Amniotic epithelial cell (primary cell): Measurements from ENCODE around the gene PRMT1.
"Not testable (repeated sequence)": the region's sequence is repeated elsewhere in the genome, so short reads cannot be mapped to it uniquely, and the experiment has no call there.

Experiments
- DNase-seq: peaks from one replicate; pipeline ENCODE4 v3.0.0-alpha.2; 2010; ENCODE audit warnings: low read depth

PRMT1 gene

GRCh38 chr19:49719420-49719819 is 42.3 kb downstream of the PRMT1 start:
- not testable (repeated sequence) for DNase-seq

GRCh38 chr19:49727217-49728030 is 50.4 kb downstream of the PRMT1 start:
- peak; percentile 34 for DNase-seq

GRCh38 chr19:49730166-49730565 is 53.1 kb downstream of the PRMT1 start:
- no peak for DNase-seq
